KG1 (cell line): Measurements from ENCODE around the gene FCRL4.

Source experiments
- DNase-seq: peaks from one replicate; lab custom pipeline; 2025; lab: John Stamatoyannopoulos, UW

FCRL4 gene

GRCh38 chr1:157597959-157598667, at the start of gene FCRL4:
FCRL4 (minus strand) TSS chr1:157598085; CDS start chr1:157597944, 141 bp downstream.
- no peak for DNase-seq

GRCh38 chr1:157646144-157646543, 48.3 kb upstream of the FCRL4 start:
- no peak for DNase-seq

- no peak for DNase-seq
Observed at GRCh38 chr1:157641177-157641576, 43.3 kb upstream of the FCRL4 start.

GRCh38 chr1:157639800-157640199, 41.9 kb upstream of the FCRL4 start:
- no peak for DNase-seq

GRCh38 chr1:157628773-157629172, 30.9 kb upstream of the FCRL4 start:
- DNase-seq, result no peak

GRCh38 chr1:157626099-157626498, 28.2 kb upstream of the FCRL4 start:
- DNase-seq, result no peak

GRCh38 chr1:157624471-157624870, 26.6 kb upstream of the FCRL4 start:
- DNase-seq, result no peak

GRCh38 chr1:157622471-157622870, 24.6 kb upstream of the FCRL4 start:
- no peak for DNase-seq

GRCh38 chr1:157618190-157618589, 20.3 kb upstream of the FCRL4 start:
- no peak for DNase-seq

- no peak for DNase-seq
Observed at GRCh38 chr1:157600236-157600635, 2.4 kb upstream of the FCRL4 start.

GRCh38 chr1:157596384-157596783, 1.5 kb downstream of the FCRL4 start:
- no peak for DNase-seq

- DNase-seq, result peak; percentile 34
Observed at GRCh38 chr1:157595356-157595755, 2.5 kb downstream of the FCRL4 start.

GRCh38 chr1:157585984-157586383, 11.9 kb downstream of the FCRL4 start:
- no peak for DNase-seq

- DNase-seq, result no peak
Observed at GRCh38 chr1:157584503-157584902, 13.4 kb downstream of the FCRL4 start.

GRCh38 chr1:157580828-157581210, 17.1 kb downstream of the FCRL4 start:
- no peak for DNase-seq

- DNase-seq, result no peak
Observed at GRCh38 chr1:157580179-157580827, 17.6 kb downstream of the FCRL4 start.

GRCh38 chr1:157577420-157577819, 20.5 kb downstream of the FCRL4 start:
- DNase-seq, result no peak

GRCh38 chr1:157575744-157576143, 22.1 kb downstream of the FCRL4 start:
- DNase-seq, result no peak

GRCh38 chr1:157574836-157575235, 23.0 kb downstream of the FCRL4 start:
- no peak for DNase-seq

GRCh38 chr1:157566484-157567300, 31.2 kb downstream of the FCRL4 start:
- DNase-seq, result peak; percentile 15

GRCh38 chr1:157562515-157562914, 35.4 kb downstream of the FCRL4 start:
- DNase-seq, result no peak

GRCh38 chr1:157558119-157558518, 39.8 kb downstream of the FCRL4 start:
- no peak for DNase-seq
